Keratinocyte (primary cell): ENCODE results near the gene SSH2. TPM values are rescaled to one million over a fixed set of nuclear protein-coding genes. Genes with fewer than 3 reads are reported as not detected.
A peak's percentile ranks its signal among the peaks of the same experiment; 100 is the strongest.

Experiments used
- DNase-seq: peaks from one replicate; pipeline ENCODE4 v3.0.0-alpha.2; 2011; ENCODE audit warnings: low read depth, missing footprints, low spot score
- FAIRE-seq: peaks from 2 replicates; lab custom pipeline; 2011; peaks lifted over from hg19 to GRCh38; lab: Jason Lieb, UNC
- H2AFZ ChIP-seq: 2 replicates; pipeline ENCODE4 v1.6.0; 2012; ENCODE audit warnings: low read length, control low read depth, inconsistent platforms; ENCODE audit not compliant: control insufficient read depth
- H3K27ac ChIP-seq: 2 replicates; pipeline ENCODE4 v1.5.1; 2011; ENCODE audit warnings: low read length; ENCODE audit not compliant: control insufficient read depth, insufficient read depth
- H3K27me3 ChIP-seq: 3 replicates; pipeline ENCODE4 v1.6.0; 2011; ENCODE audit warnings: low read length; ENCODE audit not compliant: control insufficient read depth, insufficient read depth; ENCODE audit errors: extremely low read depth
- H3K36me3 ChIP-seq, 2 experiments: 2 replicates in 1 of 2; 3 replicates in 1 of 2; pipeline ENCODE4 v1.5.1; 2011; ENCODE audit warnings: low read length in 2 of 2, mild to moderate bottlenecking in 1 of 2; ENCODE audit not compliant: control insufficient read depth in 2 of 2, insufficient read depth in 2 of 2; ENCODE audit errors: extremely low read depth in 1 of 2
- H3K4me1 ChIP-seq: 3 replicates; pipeline ENCODE4 v1.5.1; 2011; ENCODE audit warnings: low read length; ENCODE audit not compliant: control insufficient read depth, insufficient read depth; ENCODE audit errors: extremely low read depth
- H3K4me2 ChIP-seq: 3 replicates; pipeline ENCODE4 v1.6.0; 2011; ENCODE audit warnings: low read depth, low read length; ENCODE audit not compliant: control insufficient read depth, insufficient read depth; ENCODE audit errors: extremely low read depth
- H3K4me3 ChIP-seq, 3 experiments: fragments of 200-600 bp in 1 of 3; sonication (generic) in 1 of 3; 2 replicates in 2 of 3; 3 replicates in 1 of 3; pipeline ENCODE4 v1.5.1; 2011 to 2016; ENCODE audit warnings: low read length in 3 of 3, mild to moderate bottlenecking in 3 of 3, control low read depth in 2 of 3, inconsistent platforms in 1 of 3, low read depth in 1 of 3, mixed read lengths in 1 of 3, mixed run types in 1 of 3, moderate library complexity in 1 of 3; ENCODE audit not compliant: control insufficient read depth in 2 of 3, insufficient read depth in 2 of 3; ENCODE audit errors: extremely low read depth in 1 of 3
- H3K79me2 ChIP-seq: 2 replicates; pipeline ENCODE4 v1.6.0; 2012; ENCODE audit warnings: low read length; ENCODE audit not compliant: control insufficient read depth, insufficient read depth
- H3K9ac ChIP-seq: 3 replicates; pipeline ENCODE4 v1.6.0; 2011; ENCODE audit warnings: low read length; ENCODE audit not compliant: control insufficient read depth, insufficient read depth; ENCODE audit errors: extremely low read depth
- H3K9me1 ChIP-seq: 3 replicates; pipeline ENCODE4 v1.6.0; 2011; ENCODE audit warnings: low read length; ENCODE audit not compliant: control insufficient read depth, insufficient read depth; ENCODE audit errors: extremely low read depth
- H3K9me3 ChIP-seq: 2 replicates; pipeline ENCODE4 v1.5.1; 2012; ENCODE audit warnings: low read depth, low read length; ENCODE audit not compliant: control insufficient read depth
- H4K20me1 ChIP-seq: 3 replicates; pipeline ENCODE4 v1.6.0; 2011; ENCODE audit warnings: low read length; ENCODE audit not compliant: control insufficient read depth, insufficient read depth; ENCODE audit errors: extremely low read depth
- CTCF ChIP-seq, 3 experiments: IDR thresholded peaks in 1 of 3; conservative IDR thresholded peaks in 1 of 3; optimal IDR thresholded peaks in 1 of 3; 2 replicates in 2 of 3; 3 replicates in 1 of 3; pipeline versions ENCODE3 to v1.5.1; 2011; ENCODE audit warnings: low read length in 3 of 3, mild to moderate bottlenecking in 3 of 3, moderate library complexity in 2 of 3, control low read depth in 1 of 3, inconsistent platforms in 1 of 3; ENCODE audit not compliant: insufficient read depth in 2 of 3; ENCODE audit errors: extremely low read depth in 1 of 3
- EZH2 ChIP-seq: IDR thresholded peaks from one replicate; pipeline ENCODE4 v1.6.1; 2012; ENCODE audit warnings: inconsistent platforms, mild to moderate bottlenecking, low read length, moderate library complexity
- dilution Hi-C: fragments of 300-500 bp; cut with MboI; formaldehyde crosslinking; loops from one replicate; pipeline ENCODE4 v1.7.0; 2020; ENCODE audit warnings: low sequenced_read_pairs; ENCODE audit not compliant: extremely low pct_ligation_motif_present
- polyA plus RNA-seq, 5 experiments: library from polyadenylated mRNA; depleted of rRNA in 3 of 5; stranded (reverse) in 3 of 5; stranded (forward) in 1 of 5; unstranded in 1 of 5; fragments of >200 nt; gene quantifications; 1 replicate in 1 of 5; 2 replicates in 3 of 5; 3 replicates in 1 of 5; pipeline versions ENCODE4 v1.2.1 to v1.2.3, GENCODE V29; 2011 to 2012; ENCODE audit warnings: missing spikeins in 2 of 5, low read depth in 1 of 5, low replicate concordance in 1 of 5

The SSH2 gene
- polyA plus RNA-seq, 1 donor (not counting 4 experiments of a cell fraction or from before 2014, with no cell fraction given): 13.9 TPM

GRCh38 chr17:29620779-29621500 lies 309.1 kb downstream of the SSH2 start:
- peaks cover 0 to 5% of the 10 kb centered on the region in 2 experiments for H3K36me3 ChIP-seq
- H3K27ac ChIP-seq: no peak overlapping the region
- peak overlapping the region; percentile 18 for H3K4me2 ChIP-seq
- peaks cover 78% of the 10 kb centered on the region for H3K4me1 ChIP-seq
- no peaks in the 10 kb centered on the region for H4K20me1 ChIP-seq
- peaks cover 23% of the 10 kb centered on the region for H3K79me2 ChIP-seq
- dilution Hi-C loops: loop anchor here (10.0 kb wide), 1 partner anchor 294 kb away; no protein-coding TSS in a partner anchor
- no peaks in the 10 kb centered on the region for H3K27me3 ChIP-seq
- H3K4me3 ChIP-seq: no peak overlapping the region
- no peak for FAIRE-seq
- no peak overlapping the region for H2AFZ ChIP-seq
- no peaks in the 10 kb centered on the region for H3K9me3 ChIP-seq
- TF ChIP-seq CTCF (optimal IDR thresholded peaks at IDR 0.05 in 1 of 3, IDR thresholded peaks at IDR 0.05 in 1 of 3, conservative IDR thresholded peaks at IDR 0.05 in 1 of 3; ENCODE audit: extremely low read depth in 1 of 3, insufficient read depth in 2 of 3, low read length in 3 of 3) (no peak), EZH2 (no peak)
- no peaks in the 10 kb centered on the region for H3K9me1 ChIP-seq
- no peak overlapping the region for H3K9ac ChIP-seq
- no peak for DNase-seq

GRCh38 chr17:29620271-29620670 lies 309.8 kb downstream of the SSH2 start:
- peaks cover 0 to 5% of the 10 kb centered on the region in 2 experiments for H3K36me3 ChIP-seq
- peaks cover 77% of the 10 kb centered on the region for H3K4me1 ChIP-seq
- H3K9me1 ChIP-seq: no peaks in the 10 kb centered on the region
- no peaks in the 10 kb centered on the region for H3K27me3 ChIP-seq
- no peak overlapping the region for H3K9ac ChIP-seq
- DNase-seq (no peak), FAIRE-seq (peak; percentile 73)
- H3K79me2 ChIP-seq: peaks cover 23% of the 10 kb centered on the region
- H3K27ac ChIP-seq: peak overlapping the region; percentile 51
- dilution Hi-C loops: loop anchor here (10.0 kb wide), 1 partner anchor 295 kb away; no protein-coding TSS in a partner anchor
- H3K4me2 ChIP-seq: peak overlapping the region; percentile 54
- H3K4me3 ChIP-seq: no peak overlapping the region
- TF ChIP-seq EZH2: no peak
- H4K20me1 ChIP-seq: no peaks in the 10 kb centered on the region
- no peak overlapping the region for H2AFZ ChIP-seq
- no peaks in the 10 kb centered on the region for H3K9me3 ChIP-seq
